ENCODE data around the gene AURKB. TPM values are rescaled to one million over a fixed set of nuclear protein-coding genes. Genes with fewer than 3 reads are reported as not detected.

Gene AURKB
- total and polyA plus RNA-seq, 2 of the 13 experiments (the other 11 are each of a cell fraction or from before 2014, with no cell fraction given): 29.5 to 75.3 TPM

DNA sequence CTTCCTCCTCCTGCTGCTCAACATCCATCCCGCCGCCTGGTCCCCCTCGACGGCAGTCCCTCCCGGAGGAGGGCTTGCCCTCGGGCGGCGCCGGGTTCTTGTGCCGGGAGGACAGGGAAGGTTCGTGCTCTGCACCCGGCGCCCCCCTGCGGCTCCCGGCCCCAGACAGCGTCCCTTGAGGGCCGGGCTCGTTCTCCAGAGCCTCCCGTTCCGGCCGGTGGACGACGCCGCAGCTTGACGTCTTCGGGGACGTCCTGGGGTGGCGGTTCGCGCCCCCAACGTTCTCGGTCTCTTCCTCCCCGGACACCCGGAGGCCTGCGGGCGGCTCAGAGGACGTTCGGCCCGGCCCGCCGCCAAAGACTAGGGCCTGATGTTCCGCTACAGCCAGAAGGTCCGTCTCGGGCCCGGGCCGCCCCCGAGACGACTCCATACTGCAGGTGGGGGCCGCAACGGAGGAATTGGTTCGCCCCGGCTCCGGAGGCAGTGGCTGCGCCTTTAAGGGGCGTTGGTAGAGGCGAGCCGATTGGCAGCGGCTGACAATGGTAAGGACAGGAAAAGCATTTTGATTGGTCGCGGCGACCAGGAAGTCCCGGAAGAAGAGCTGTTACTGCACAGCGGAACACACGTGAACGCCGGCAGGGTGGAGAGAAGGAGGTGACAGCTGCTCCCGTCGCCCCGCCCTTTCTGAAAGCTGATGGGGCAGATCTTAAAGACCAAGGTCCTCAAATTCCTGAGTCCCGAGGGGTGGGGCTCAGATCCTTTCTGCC is 20.5 kb downstream of the AURKB start, which contains the start of gene BORCS6 (continued):
- TF ChIP-seq, protein P1, sequence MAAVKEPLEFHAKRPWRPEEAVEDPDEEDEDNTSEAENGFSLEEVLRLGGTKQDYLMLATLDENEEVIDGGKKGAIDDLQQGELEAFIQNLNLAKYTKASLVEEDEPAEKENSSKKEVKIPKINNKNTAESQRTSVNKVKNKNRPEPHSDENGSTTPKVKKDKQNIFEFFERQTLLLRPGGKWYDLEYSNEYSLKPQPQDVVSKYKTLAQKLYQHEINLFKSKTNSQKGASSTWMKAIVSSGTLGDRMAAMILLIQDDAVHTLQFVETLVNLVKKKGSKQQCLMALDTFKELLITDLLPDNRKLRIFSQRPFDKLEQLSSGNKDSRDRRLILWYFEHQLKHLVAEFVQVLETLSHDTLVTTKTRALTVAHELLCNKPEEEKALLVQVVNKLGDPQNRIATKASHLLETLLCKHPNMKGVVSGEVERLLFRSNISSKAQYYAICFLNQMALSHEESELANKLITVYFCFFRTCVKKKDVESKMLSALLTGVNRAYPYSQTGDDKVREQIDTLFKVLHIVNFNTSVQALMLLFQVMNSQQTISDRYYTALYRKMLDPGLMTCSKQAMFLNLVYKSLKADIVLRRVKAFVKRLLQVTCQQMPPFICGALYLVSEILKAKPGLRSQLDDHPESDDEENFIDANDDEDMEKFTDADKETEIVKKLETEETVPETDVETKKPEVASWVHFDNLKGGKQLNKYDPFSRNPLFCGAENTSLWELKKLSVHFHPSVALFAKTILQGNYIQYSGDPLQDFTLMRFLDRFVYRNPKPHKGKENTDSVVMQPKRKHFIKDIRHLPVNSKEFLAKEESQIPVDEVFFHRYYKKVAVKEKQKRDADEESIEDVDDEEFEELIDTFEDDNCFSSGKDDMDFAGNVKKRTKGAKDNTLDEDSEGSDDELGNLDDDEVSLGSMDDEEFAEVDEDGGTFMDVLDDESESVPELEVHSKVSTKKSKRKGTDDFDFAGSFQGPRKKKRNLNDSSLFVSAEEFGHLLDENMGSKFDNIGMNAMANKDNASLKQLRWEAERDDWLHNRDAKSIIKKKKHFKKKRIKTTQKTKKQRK (IDR thresholded peaks at IDR 0.05; ENCODE audit: low read length): no peak
- TF ChIP-seq, protein P2, sequence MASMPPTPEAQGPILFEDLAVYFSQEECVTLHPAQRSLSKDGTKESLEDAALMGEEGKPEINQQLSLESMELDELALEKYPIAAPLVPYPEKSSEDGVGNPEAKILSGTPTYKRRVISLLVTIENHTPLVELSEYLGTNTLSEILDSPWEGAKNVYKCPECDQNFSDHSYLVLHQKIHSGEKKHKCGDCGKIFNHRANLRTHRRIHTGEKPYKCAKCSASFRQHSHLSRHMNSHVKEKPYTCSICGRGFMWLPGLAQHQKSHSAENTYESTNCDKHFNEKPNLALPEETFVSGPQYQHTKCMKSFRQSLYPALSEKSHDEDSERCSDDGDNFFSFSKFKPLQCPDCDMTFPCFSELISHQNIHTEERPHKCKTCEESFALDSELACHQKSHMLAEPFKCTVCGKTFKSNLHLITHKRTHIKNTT (CRISPR knock-in tag; IDR thresholded peaks at IDR 0.05): no peak
- TF ChIP-seq ZNF781 (CRISPR knock-in tag; IDR thresholded peaks at IDR 0.05; ENCODE audit: borderline replicate concordance, not compliant biosample characterization) (no peak), JUNB (CRISPR knock-in tag; IDR thresholded peaks at IDR 0.05; ENCODE audit: borderline replicate concordance) (no peak), HDAC1 (CRISPR knock-in tag; IDR thresholded peaks at IDR 0.05) (peak; percentile 62), CEBPB (IDR thresholded peaks at IDR 0.05; ENCODE audit: borderline replicate concordance, low read depth, low read length) (no peak), NR2C2 (CRISPR knock-in tag; IDR thresholded peaks at IDR 0.05; ENCODE audit: borderline replicate concordance) (peak; percentile 38; the same call in 1 of the 2 replicates), ATF1 (CRISPR knock-in tag; IDR thresholded peaks at IDR 0.05) (0 out of 2 replicates have a peak, but pooled peaks have one; percentile 18), HOXA7 (CRISPR knock-in tag; IDR thresholded peaks at IDR 0.05) (no peak), TAF15 (IDR thresholded peaks at IDR 0.05; ENCODE audit: low read depth, low read length, poor library complexity, severe bottlenecking) (no peak), ZNF670 (CRISPR knock-in tag; IDR thresholded peaks at IDR 0.05; ENCODE audit: borderline replicate concordance) (no peak), YEATS4 (CRISPR knock-in tag; IDR thresholded peaks at IDR 0.05; ENCODE audit: borderline replicate concordance) (0 out of 2 replicates have a peak, but pooled peaks have one; percentile 32), JUN (CRISPR knock-in tag; IDR thresholded peaks at IDR 0.05) (no peak), EP300 (IDR thresholded peaks at IDR 0.05; ENCODE audit: low read depth in 2 of 2, low read length in 2 of 2) (peak in 1 of 2 experiments; percentile 6; a peak in 1 of 4 replicates), EP300 (CRISPR knock-in tag; IDR thresholded peaks at IDR 0.05; ENCODE audit: borderline replicate concordance) (no peak), ZNF432 (CRISPR knock-in tag; IDR thresholded peaks at IDR 0.05; ENCODE audit: borderline replicate concordance) (no peak), KDM4B (CRISPR knock-in tag; IDR thresholded peaks at IDR 0.05) (no peak), RBM39 (IDR thresholded peaks at IDR 0.05; ENCODE audit: low read depth, low read length, poor library complexity, severe bottlenecking) (no peak)
- TF ChIP-seq, protein P3, sequence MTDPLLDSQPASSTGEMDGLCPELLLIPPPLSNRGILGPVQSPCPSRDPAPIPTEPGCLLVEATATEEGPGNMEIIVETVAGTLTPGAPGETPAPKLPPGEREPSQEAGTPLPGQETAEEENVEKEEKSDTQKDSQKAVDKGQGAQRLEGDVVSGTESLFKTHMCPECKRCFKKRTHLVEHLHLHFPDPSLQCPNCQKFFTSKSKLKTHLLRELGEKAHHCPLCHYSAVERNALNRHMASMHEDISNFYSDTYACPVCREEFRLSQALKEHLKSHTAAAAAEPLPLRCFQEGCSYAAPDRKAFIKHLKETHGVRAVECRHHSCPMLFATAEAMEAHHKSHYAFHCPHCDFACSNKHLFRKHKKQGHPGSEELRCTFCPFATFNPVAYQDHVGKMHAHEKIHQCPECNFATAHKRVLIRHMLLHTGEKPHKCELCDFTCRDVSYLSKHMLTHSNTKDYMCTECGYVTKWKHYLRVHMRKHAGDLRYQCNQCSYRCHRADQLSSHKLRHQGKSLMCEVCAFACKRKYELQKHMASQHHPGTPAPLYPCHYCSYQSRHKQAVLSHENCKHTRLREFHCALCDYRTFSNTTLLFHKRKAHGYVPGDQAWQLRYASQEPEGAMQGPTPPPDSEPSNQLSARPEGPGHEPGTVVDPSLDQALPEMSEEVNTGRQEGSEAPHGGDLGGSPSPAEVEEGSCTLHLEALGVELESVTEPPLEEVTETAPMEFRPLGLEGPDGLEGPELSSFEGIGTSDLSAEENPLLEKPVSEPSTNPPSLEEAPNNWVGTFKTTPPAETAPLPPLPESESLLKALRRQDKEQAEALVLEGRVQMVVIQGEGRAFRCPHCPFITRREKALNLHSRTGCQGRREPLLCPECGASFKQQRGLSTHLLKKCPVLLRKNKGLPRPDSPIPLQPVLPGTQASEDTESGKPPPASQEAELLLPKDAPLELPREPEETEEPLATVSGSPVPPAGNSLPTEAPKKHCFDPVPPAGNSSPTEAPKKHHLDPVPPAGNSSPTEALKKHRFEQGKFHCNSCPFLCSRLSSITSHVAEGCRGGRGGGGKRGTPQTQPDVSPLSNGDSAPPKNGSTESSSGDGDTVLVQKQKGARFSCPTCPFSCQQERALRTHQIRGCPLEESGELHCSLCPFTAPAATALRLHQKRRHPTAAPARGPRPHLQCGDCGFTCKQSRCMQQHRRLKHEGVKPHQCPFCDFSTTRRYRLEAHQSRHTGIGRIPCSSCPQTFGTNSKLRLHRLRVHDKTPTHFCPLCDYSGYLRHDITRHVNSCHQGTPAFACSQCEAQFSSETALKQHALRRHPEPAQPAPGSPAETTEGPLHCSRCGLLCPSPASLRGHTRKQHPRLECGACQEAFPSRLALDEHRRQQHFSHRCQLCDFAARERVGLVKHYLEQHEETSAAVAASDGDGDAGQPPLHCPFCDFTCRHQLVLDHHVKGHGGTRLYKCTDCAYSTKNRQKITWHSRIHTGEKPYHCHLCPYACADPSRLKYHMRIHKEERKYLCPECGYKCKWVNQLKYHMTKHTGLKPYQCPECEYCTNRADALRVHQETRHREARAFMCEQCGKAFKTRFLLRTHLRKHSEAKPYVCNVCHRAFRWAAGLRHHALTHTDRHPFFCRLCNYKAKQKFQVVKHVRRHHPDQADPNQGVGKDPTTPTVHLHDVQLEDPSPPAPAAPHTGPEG (CRISPR knock-in tag; IDR thresholded peaks at IDR 0.05): no peak

All from HepG2 (cell line).